22Rv1 (cell line): ENCODE results near the gene EFNB2.

Experiments
- CTCF ChIP-seq: fragments of 450-650 bp; IDR thresholded peaks from 2 replicates; pipeline ENCODE4 v1.5.1; 2017; ENCODE audit warnings: mild to moderate bottlenecking
- ZFX ChIP-seq: fragments of 450-650 bp; IDR thresholded peaks from 2 replicates; pipeline ENCODE4 v1.6.1; 2017; ENCODE audit warnings: antibody characterized with exemption, borderline replicate concordance

GRCh38 chr13:106468744-106469590 is 66.5 kb downstream of the EFNB2 start:
- no peak for TF ChIP-seq CTCF
- no peak for TF ChIP-seq ZFX
